ENCODE results near the gene TSPAN17.

- no peak for TF ChIP-seq CTCF (IDR thresholded peaks at IDR 0.05)
- no peak for TF ChIP-seq POLR2A (IDR thresholded peaks at IDR 0.05)
Measured at GRCh38 chr5:176647843-176648473, 674 bp downstream of the TSPAN17 start.

Measured in lower leg skin (tissue), 3 donors.